Measurements from ENCODE around the gene DNPEP. TPM values are rescaled to one million over a fixed set of nuclear protein-coding genes. Genes with fewer than 3 reads are reported as not detected.

DNPEP gene
- total and polyA plus RNA-seq, 2 donors (not counting 3 experiments of a cell fraction or from before 2014, with no cell fraction given) = 40.4 to 77.5 TPM

GRCh38 chr2:219385958-219386520, 1.7 kb downstream of the DNPEP start:
- BruUV-seq (replicated peaks) = TSS peak; percentile 26
- H3K9me1 ChIP-seq (replicated peaks; ENCODE audit: control insufficient read depth, extremely low read depth, insufficient read depth, low read length) = no peaks in the 10 kb centered on the region
- TF ChIP-seq POLR2A (IDR thresholded peaks at IDR 0.05; ENCODE audit: low read depth, low read length) (no peak), GATA2 (IDR thresholded peaks at IDR 0.05; ENCODE audit: insufficient read depth, insufficient read length, low read depth, low read length) (no peak), POLR2AphosphoS5 (IDR thresholded peaks at IDR 0.05; ENCODE audit: insufficient read depth, low read depth, low read length) (no peak), FOS (IDR thresholded peaks at IDR 0.05; ENCODE audit: borderline replicate concordance, insufficient read depth, low read length) (no peak), EZH2 (IDR thresholded peaks at IDR 0.05; ENCODE audit: borderline replicate concordance, low read depth, low read length, severe bottlenecking) (no peak), CTCF (IDR thresholded peaks at IDR 0.05; ENCODE audit: extremely low read depth in 1 of 2, insufficient read depth in 1 of 2, low read depth in 1 of 2, low read length in 2 of 2) (no peak), MYC (IDR thresholded peaks at IDR 0.05; ENCODE audit: low read depth, low read length) (no peak), MAX (IDR thresholded peaks at IDR 0.05; ENCODE audit: insufficient read depth, insufficient read length) (no peak), JUN (IDR thresholded peaks at IDR 0.05; ENCODE audit: borderline replicate concordance, insufficient read depth, insufficient read length, low read depth) (no peak)
- H3K4me3 ChIP-seq (replicated peaks in 1 of 3; ENCODE audit: insufficient read depth in 1 of 3, low read depth in 1 of 3, low read length in 3 of 3) = no peak overlapping the region
- no peak overlapping the region for H3K27ac ChIP-seq (ENCODE audit: insufficient read depth, low read depth, low read length)
- no peak overlapping the region for H2AFZ ChIP-seq (ENCODE audit: low read depth, low read length)
- DNase-seq (ENCODE audit: low read depth, low spot score) (no peak), FAIRE-seq (no peak)
- peaks cover 9% of the 10 kb centered on the region for H3K4me1 ChIP-seq (ENCODE audit: control insufficient read depth, extremely low read depth, insufficient read depth, low read length)
- H3K4me2 ChIP-seq (ENCODE audit: insufficient read depth, low read length) = no peak overlapping the region
- H3K36me3 ChIP-seq (ENCODE audit: control insufficient read depth in 2 of 2, extremely low read depth in 1 of 2, insufficient read depth in 2 of 2, low read length in 2 of 2) = peaks cover 0 to 34% of the 10 kb centered on the region in 2 experiments
- H3K9ac ChIP-seq (replicated peaks; ENCODE audit: extremely low read depth, insufficient read depth, low read length) = no peak overlapping the region
- H3K9me3 ChIP-seq (replicated peaks; ENCODE audit: control insufficient read depth, insufficient read depth, low read length) = no peaks in the 10 kb centered on the region
- H3K79me2 ChIP-seq (ENCODE audit: control insufficient read depth, insufficient read depth, low read length) = no peaks in the 10 kb centered on the region
- H3K27me3 ChIP-seq (ENCODE audit: control insufficient read depth in 2 of 2, insufficient read depth in 2 of 2, low read length in 2 of 2) = peaks cover 0 to 2% of the 10 kb centered on the region in 2 experiments
- no peaks in the 10 kb centered on the region for H4K20me1 ChIP-seq (replicated peaks; ENCODE audit: control insufficient read depth, extremely low read depth, insufficient read depth, low read length)
- intact Hi-C loops (cut with micrococcal nuclease) (loop anchor here (2.0 to 10.0 kb wide), 5 partner anchors 89 to 821 kb away; partner anchors contain the start of genes ABCB6, CNOT9, CNPPD1 and DNAJB2), dilution Hi-C loops (cut with MboI; ENCODE audit: extremely low pct_ligation_motif_present, low sequenced_read_pairs) (no loop called here)
- CTCF ChIA-PET = no interaction called here
- POLR2A ChIA-PET = no interaction called here
